MCF 10A (cell line): ENCODE measurements around the gene RAP1A. TPM values are rescaled to one million over a fixed set of nuclear protein-coding genes. Genes with fewer than 3 reads are reported as not detected.

ENCODE experiments used
- BruUV-seq: library from RNA; stranded (reverse); fragments of 400-500 nt; replicated peaks from 2 replicates; lab custom pipeline; 2021; lab: Mats Ljungman, UMichigan
- CTCF ChIA-PET: fragments of 300-600 bp; sonication (Branson Sonifier 250); formaldehyde crosslinking; extraction: SDS; loops from one replicate; lab custom pipeline; 2021; ENCODE audit warnings: antibody characterized with exemption, inconsistent platforms; lab: Yijun Ruan, JAX
- POLR2A ChIA-PET: fragments of 300-600, 350-650 bp; sonication (Branson Sonifier 250); formaldehyde crosslinking; extraction: SDS; loops from one replicate; lab custom pipeline; 2020; ENCODE audit warnings: antibody characterized with exemption, inconsistent platforms; lab: Yijun Ruan, JAX
- DNase-seq: peaks from one replicate; pipeline ENCODE4 v3.0.0-alpha.2; 2018; ENCODE audit not compliant: unreplicated experiment
- H3K27ac Mint-ChIP-seq: one replicate; pipeline ENCODE4 v1.8.0; 2022; ENCODE audit warnings: mild to moderate bottlenecking, low read depth, mixed read lengths; ENCODE audit not compliant: unreplicated experiment
- H3K27me3 Mint-ChIP-seq: one replicate; pipeline ENCODE4 v1.8.0; 2022; ENCODE audit warnings: mixed read lengths; ENCODE audit not compliant: insufficient read depth, unreplicated experiment
- H3K36me3 Mint-ChIP-seq: one replicate; pipeline ENCODE4 v1.8.0; 2022; ENCODE audit warnings: mild to moderate bottlenecking, moderate library complexity, mixed read lengths; ENCODE audit not compliant: insufficient read depth, unreplicated experiment
- H3K4me1 Mint-ChIP-seq: one replicate; pipeline ENCODE4 v1.8.0; 2022; ENCODE audit warnings: mixed read lengths; ENCODE audit not compliant: insufficient read depth, unreplicated experiment
- H3K4me3 Mint-ChIP-seq: one replicate; pipeline ENCODE4 v1.8.0; 2022; ENCODE audit warnings: mild to moderate bottlenecking, moderate library complexity, mixed read lengths; ENCODE audit not compliant: unreplicated experiment
- H3K9me3 Mint-ChIP-seq: one replicate; pipeline ENCODE4 v1.8.0; 2022; ENCODE audit warnings: mixed read lengths; ENCODE audit not compliant: unreplicated experiment
- intact Hi-C: fragments of 100-400 bp; cut with micrococcal nuclease; formaldehyde crosslinking; loops from 2 replicates; pipeline ENCODE4 v1.14.1; 2022
- total RNA-seq: library from RNA; stranded (reverse); gene quantifications from 2 replicates; pipeline ENCODE4 v1.2.3, GENCODE V29; 2022
- TF ChIP-seq, protein P1 (sequence below): fragments of 200-600 bp; IDR thresholded peaks from one replicate; pipeline ENCODE4 v1.8.0; 2022; ENCODE audit warnings: antibody characterized with exemption, mild to moderate bottlenecking; ENCODE audit not compliant: unreplicated experiment

Gene RAP1A
- total RNA-seq, 1 experiment from 2014 or later: 39.3 TPM

DNA sequence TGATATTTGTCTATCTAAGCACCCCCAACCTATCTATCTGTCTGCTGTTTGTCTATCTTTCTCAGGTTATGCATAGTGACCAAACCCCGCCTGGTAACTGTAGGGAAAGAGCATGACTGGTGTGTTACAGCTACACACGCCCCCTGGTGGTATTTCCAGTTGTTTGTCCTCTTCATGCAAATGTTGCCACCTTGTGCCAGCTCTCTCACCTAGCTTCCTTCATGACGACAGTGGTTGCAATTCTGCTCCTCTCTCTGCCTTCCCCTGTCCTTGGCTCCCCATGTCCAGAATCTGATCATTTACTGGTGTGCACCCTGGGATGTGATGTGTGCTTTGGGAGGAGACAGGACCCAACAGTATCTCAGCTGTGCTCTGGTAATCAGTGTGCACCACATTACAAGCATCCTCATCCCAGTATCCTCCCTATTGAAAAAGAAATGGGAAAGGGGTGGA lies 127.7 kb downstream of the RAP1A start:
- Mint-ChIP-seq H3K4me3 (no peak overlapping the region), H3K27me3 (no peaks in the 10 kb centered on the region), H3K9me3 (no peaks in the 10 kb centered on the region), H3K4me1 (no peaks in the 10 kb centered on the region), H3K27ac (no peak overlapping the region), H3K36me3 (no peaks in the 10 kb centered on the region)
- BruUV-seq: no TSS peak
- peak; percentile 89 for DNase-seq
- TF ChIP-seq, protein P1, sequence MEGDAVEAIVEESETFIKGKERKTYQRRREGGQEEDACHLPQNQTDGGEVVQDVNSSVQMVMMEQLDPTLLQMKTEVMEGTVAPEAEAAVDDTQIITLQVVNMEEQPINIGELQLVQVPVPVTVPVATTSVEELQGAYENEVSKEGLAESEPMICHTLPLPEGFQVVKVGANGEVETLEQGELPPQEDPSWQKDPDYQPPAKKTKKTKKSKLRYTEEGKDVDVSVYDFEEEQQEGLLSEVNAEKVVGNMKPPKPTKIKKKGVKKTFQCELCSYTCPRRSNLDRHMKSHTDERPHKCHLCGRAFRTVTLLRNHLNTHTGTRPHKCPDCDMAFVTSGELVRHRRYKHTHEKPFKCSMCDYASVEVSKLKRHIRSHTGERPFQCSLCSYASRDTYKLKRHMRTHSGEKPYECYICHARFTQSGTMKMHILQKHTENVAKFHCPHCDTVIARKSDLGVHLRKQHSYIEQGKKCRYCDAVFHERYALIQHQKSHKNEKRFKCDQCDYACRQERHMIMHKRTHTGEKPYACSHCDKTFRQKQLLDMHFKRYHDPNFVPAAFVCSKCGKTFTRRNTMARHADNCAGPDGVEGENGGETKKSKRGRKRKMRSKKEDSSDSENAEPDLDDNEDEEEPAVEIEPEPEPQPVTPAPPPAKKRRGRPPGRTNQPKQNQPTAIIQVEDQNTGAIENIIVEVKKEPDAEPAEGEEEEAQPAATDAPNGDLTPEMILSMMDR: peak; percentile 61
- ChIA-PET CTCF (interaction anchor here (0.6 to 4.4 kb wide), 16 partner anchors 8 to 309 kb away, joined by 3 to 39 read pairs (median 4); partner anchors contain the start of gene INKA2), POLR2A (interaction anchor here (0.9 to 1.1 kb wide), 3 partner anchors 8 to 239 kb away, joined by 3 to 5 read pairs (median 3); partner anchors contain the start of gene INKA2)
- intact Hi-C loops: loop anchor here (1.0 to 2.0 kb wide), 2 partner anchors 32 to 267 kb away; no protein-coding TSS in a partner anchor

DNA sequence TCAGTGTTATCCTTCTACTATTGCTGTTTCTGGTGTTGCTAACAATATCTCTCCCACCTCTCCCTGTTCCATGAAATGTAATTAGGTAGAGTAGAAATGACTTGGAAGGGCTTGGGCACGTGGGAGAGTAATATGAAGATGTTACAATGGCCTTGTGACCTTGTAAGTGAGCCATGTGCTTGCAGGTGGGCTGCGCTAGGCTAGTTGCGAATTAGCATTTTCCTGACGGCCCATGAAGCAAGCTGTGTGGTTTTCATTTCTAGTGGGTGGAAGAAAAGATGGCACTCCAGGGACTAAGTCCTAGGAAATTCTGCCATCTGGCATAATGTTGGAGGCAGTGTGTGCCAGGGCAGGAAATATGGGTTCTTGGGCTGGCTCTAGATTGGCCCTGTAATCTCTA lies 128.4 kb downstream of the RAP1A start:
- intact Hi-C loops: loop anchor here (1.0 to 2.0 kb wide), 2 partner anchors 33 to 267 kb away; no protein-coding TSS in a partner anchor
- Mint-ChIP-seq H3K27ac (no peak overlapping the region), H3K27me3 (no peaks in the 10 kb centered on the region), H3K9me3 (no peaks in the 10 kb centered on the region), H3K4me1 (no peaks in the 10 kb centered on the region), H3K4me3 (no peak overlapping the region), H3K36me3 (no peaks in the 10 kb centered on the region)
- BruUV-seq: no TSS peak
- ChIA-PET CTCF (interaction anchor here (0.7 to 4.4 kb wide), 10 partner anchors 9 to 266 kb away, joined by 3 to 39 read pairs (median 4); partner anchors contain the start of gene INKA2), POLR2A (interaction anchor here (1.1 kb wide), 1 partner anchor 33 kb away, joined by 3 read pairs; no protein-coding TSS in a partner anchor)
- TF ChIP-seq, protein P1: no peak
- DNase-seq: no peak

DNA sequence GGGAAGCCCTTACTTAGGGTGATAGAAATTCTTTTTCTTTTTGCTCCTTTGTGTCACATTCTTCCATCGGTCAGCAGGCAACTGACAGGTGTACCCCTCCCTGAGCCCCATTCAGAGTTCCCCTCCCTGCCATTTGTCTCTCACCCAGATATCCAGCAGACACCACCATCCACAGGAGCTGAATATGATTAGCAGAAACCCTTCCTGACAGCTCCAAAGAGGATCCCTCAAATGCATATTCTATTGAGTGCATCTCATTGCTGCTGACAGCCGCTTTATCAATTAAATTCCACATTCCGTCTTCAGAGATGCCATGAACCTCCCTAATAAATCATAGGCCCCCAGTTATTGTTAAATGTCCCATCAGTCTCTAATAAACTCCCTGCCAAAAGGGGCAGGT lies 130.0 kb downstream of the RAP1A start:
- BruUV-seq: no TSS peak
- ChIA-PET POLR2A (interaction anchor here (0.6 to 1.5 kb wide), 3 partner anchors 10 to 700 kb away, joined by 3 to 10 read pairs (median 4); partner anchors contain the start of gene INKA2), CTCF (interaction anchor here (0.7 to 1.6 kb wide), 6 partner anchors 11 to 36 kb away, joined by 3 to 5 read pairs (median 4); no protein-coding TSS in a partner anchor)
- Mint-ChIP-seq H3K4me1 (peaks cover 2% of the 10 kb centered on the region), H3K9me3 (no peaks in the 10 kb centered on the region), H3K4me3 (no peak overlapping the region), H3K27me3 (no peaks in the 10 kb centered on the region), H3K27ac (no peak overlapping the region), H3K36me3 (no peaks in the 10 kb centered on the region)
- DNase-seq: no peak
- intact Hi-C loops: no loop called here
- TF ChIP-seq, protein P1: no peak

DNA sequence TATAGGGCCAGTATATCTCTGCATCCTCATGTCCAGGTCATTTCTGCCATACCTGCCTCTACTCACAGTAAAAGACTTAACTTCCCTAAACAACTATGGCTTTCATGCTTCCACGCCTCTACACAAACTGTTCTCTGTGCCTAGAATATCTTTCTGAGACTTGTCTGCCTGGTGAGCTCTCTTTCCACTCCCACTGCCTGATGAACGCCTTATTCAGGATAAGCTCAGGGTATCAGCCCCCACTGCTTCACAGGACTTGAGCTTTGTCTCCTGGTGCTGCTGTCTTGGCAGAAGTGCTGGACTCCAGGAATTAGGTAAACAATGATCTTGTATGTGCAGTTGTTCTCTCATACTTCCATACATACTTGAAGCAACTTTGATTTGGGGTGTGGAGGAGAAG lies 131.3 kb downstream of the RAP1A start:
- no peak for DNase-seq
- BruUV-seq: no TSS peak
- H3K27me3 Mint-ChIP-seq: no peaks in the 10 kb centered on the region
- no peak overlapping the region for H3K27ac Mint-ChIP-seq
- peaks cover 6% of the 10 kb centered on the region for H3K4me1 Mint-ChIP-seq
- CTCF ChIA-PET: interaction anchor here (0.7 to 2.5 kb wide), 7 partner anchors 11 to 269 kb away, joined by 3 to 10 read pairs (median 4); partner anchors contain the start of gene INKA2
- H3K36me3 Mint-ChIP-seq: no peaks in the 10 kb centered on the region
- H3K9me3 Mint-ChIP-seq: no peaks in the 10 kb centered on the region
- intact Hi-C loops: no loop called here
- POLR2A ChIA-PET: interaction anchor here (0.7 to 1.8 kb wide), 3 partner anchors 12 to 37 kb away, joined by 3 to 16 read pairs (median 3); partner anchors contain the start of gene INKA2
- H3K4me3 Mint-ChIP-seq: no peak overlapping the region
- TF ChIP-seq, protein P1: no peak
